Measurements from ENCODE around the gene MACIR. TPM values are rescaled to one million over a fixed set of nuclear protein-coding genes. Genes with fewer than 3 reads are reported as not detected.

The MACIR gene
- total RNA-seq, 2 donors from 2014 or later = 3.8 to 4.8 TPM

GRCh38 chr5:103271570-103272289 lies 13.2 kb downstream of the MACIR start:
- no peak for DNase-seq (ENCODE audit: low spot score)
- Histone ChIP-seq H3K36me3 (peaks cover 10% of the 10 kb centered on the region), H3K4me1 (peaks cover 0 to 14% of the 10 kb centered on the region in 2 donors), H3K27me3 (no peaks in the 10 kb centered on the region), H3K27ac (no peak overlapping the region), H3K4me3 (no peak overlapping the region), H3K9me3 (no peaks in the 10 kb centered on the region)
- TF ChIP-seq CTCF (IDR thresholded peaks at IDR 0.05) = no peak

GRCh38 chr5:103272377-103272776 lies 13.8 kb downstream of the MACIR start:
- no peaks in the 10 kb centered on the region for H3K9me3 ChIP-seq
- H3K27me3 ChIP-seq = no peaks in the 10 kb centered on the region
- H3K36me3 ChIP-seq = peaks cover 11% of the 10 kb centered on the region
- H3K4me3 ChIP-seq = no peak overlapping the region
- H3K27ac ChIP-seq = no peak overlapping the region
- DNase-seq (ENCODE audit: low spot score) = no peak
- peaks cover 0 to 14% of the 10 kb centered on the region in 2 donors for H3K4me1 ChIP-seq
- no peak for TF ChIP-seq CTCF (IDR thresholded peaks at IDR 0.05)

- no peak for TF ChIP-seq CTCF (IDR thresholded peaks at IDR 0.05)
- Histone ChIP-seq H3K4me3 (no peak overlapping the region), H3K9me3 (no peaks in the 10 kb centered on the region), H3K4me1 (peaks cover 0 to 14% of the 10 kb centered on the region in 2 donors), H3K27ac (no peak overlapping the region), H3K27me3 (no peaks in the 10 kb centered on the region), H3K36me3 (peaks cover 11% of the 10 kb centered on the region)
- DNase-seq (ENCODE audit: low spot score) = no peak
Observed at GRCh38 chr5:103273952-103274351, 15.4 kb downstream of the MACIR start.

- Histone ChIP-seq H3K4me1 (peaks cover 0 to 10% of the 10 kb centered on the region in 2 donors), H3K27ac (no peak overlapping the region), H3K27me3 (no peaks in the 10 kb centered on the region), H3K9me3 (no peaks in the 10 kb centered on the region), H3K4me3 (no peak overlapping the region), H3K36me3 (peaks cover 11% of the 10 kb centered on the region)
- no peak for TF ChIP-seq CTCF (IDR thresholded peaks at IDR 0.05)
- no peak for DNase-seq (ENCODE audit: low spot score)
Observed at GRCh38 chr5:103275851-103276250, 17.3 kb downstream of the MACIR start.

- Histone ChIP-seq H3K36me3 (peaks cover 9% of the 10 kb centered on the region), H3K9me3 (no peaks in the 10 kb centered on the region), H3K27me3 (no peaks in the 10 kb centered on the region), H3K27ac (no peak overlapping the region), H3K4me1 (no peaks in the 10 kb centered on the region), H3K4me3 (no peak overlapping the region)
- no peak for DNase-seq (ENCODE audit: low spot score)
- no peak for TF ChIP-seq CTCF (IDR thresholded peaks at IDR 0.05)
Observed at GRCh38 chr5:103280967-103281366, 22.4 kb downstream of the MACIR start.

- Histone ChIP-seq H3K9me3 (no peaks in the 10 kb centered on the region), H3K4me1 (no peaks in the 10 kb centered on the region), H3K27ac (no peak overlapping the region), H3K36me3 (no peaks in the 10 kb centered on the region), H3K27me3 (no peaks in the 10 kb centered on the region), H3K4me3 (no peak overlapping the region)
- no peak for TF ChIP-seq CTCF (IDR thresholded peaks at IDR 0.05)
- no peak for DNase-seq (ENCODE audit: low spot score)
Observed at GRCh38 chr5:103283120-103283519, 24.6 kb downstream of the MACIR start.
